Keratinocyte (primary cell): Measurements from ENCODE around the gene ITPK1. TPM values are rescaled to one million over a fixed set of nuclear protein-coding genes. Genes with fewer than 3 reads are reported as not detected.

Experiments
- DNase-seq: peaks from one replicate; pipeline ENCODE4 v3.0.0-alpha.2; 2011; ENCODE audit warnings: low read depth, missing footprints, low spot score
- FAIRE-seq: peaks from 2 replicates; lab custom pipeline; 2011; peaks lifted over from hg19 to GRCh38; lab: Jason Lieb, UNC
- H2AFZ ChIP-seq: 2 replicates; pipeline ENCODE4 v1.6.0; 2012; ENCODE audit warnings: low read length, control low read depth, inconsistent platforms; ENCODE audit not compliant: control insufficient read depth
- H3K27ac ChIP-seq: 2 replicates; pipeline ENCODE4 v1.5.1; 2011; ENCODE audit warnings: low read length; ENCODE audit not compliant: control insufficient read depth, insufficient read depth
- H3K27me3 ChIP-seq: 3 replicates; pipeline ENCODE4 v1.6.0; 2011; ENCODE audit warnings: low read length; ENCODE audit not compliant: control insufficient read depth, insufficient read depth; ENCODE audit errors: extremely low read depth
- H3K36me3 ChIP-seq, 2 experiments: 2 replicates in 1 of 2; 3 replicates in 1 of 2; pipeline ENCODE4 v1.5.1; 2011; ENCODE audit warnings: low read length in 2 of 2, mild to moderate bottlenecking in 1 of 2; ENCODE audit not compliant: control insufficient read depth in 2 of 2, insufficient read depth in 2 of 2; ENCODE audit errors: extremely low read depth in 1 of 2
- H3K4me1 ChIP-seq: 3 replicates; pipeline ENCODE4 v1.5.1; 2011; ENCODE audit warnings: low read length; ENCODE audit not compliant: control insufficient read depth, insufficient read depth; ENCODE audit errors: extremely low read depth
- H3K4me2 ChIP-seq: 3 replicates; pipeline ENCODE4 v1.6.0; 2011; ENCODE audit warnings: low read depth, low read length; ENCODE audit not compliant: control insufficient read depth, insufficient read depth; ENCODE audit errors: extremely low read depth
- H3K4me3 ChIP-seq, 3 experiments: fragments of 200-600 bp in 1 of 3; sonication (generic) in 1 of 3; 2 replicates in 2 of 3; 3 replicates in 1 of 3; pipeline ENCODE4 v1.5.1; 2011 to 2016; ENCODE audit warnings: low read length in 3 of 3, mild to moderate bottlenecking in 3 of 3, control low read depth in 2 of 3, inconsistent platforms in 1 of 3, low read depth in 1 of 3, mixed read lengths in 1 of 3, mixed run types in 1 of 3, moderate library complexity in 1 of 3; ENCODE audit not compliant: control insufficient read depth in 2 of 3, insufficient read depth in 2 of 3; ENCODE audit errors: extremely low read depth in 1 of 3
- H3K79me2 ChIP-seq: 2 replicates; pipeline ENCODE4 v1.6.0; 2012; ENCODE audit warnings: low read length; ENCODE audit not compliant: control insufficient read depth, insufficient read depth
- H3K9ac ChIP-seq: 3 replicates; pipeline ENCODE4 v1.6.0; 2011; ENCODE audit warnings: low read length; ENCODE audit not compliant: control insufficient read depth, insufficient read depth; ENCODE audit errors: extremely low read depth
- H3K9me1 ChIP-seq: 3 replicates; pipeline ENCODE4 v1.6.0; 2011; ENCODE audit warnings: low read length; ENCODE audit not compliant: control insufficient read depth, insufficient read depth; ENCODE audit errors: extremely low read depth
- H3K9me3 ChIP-seq: 2 replicates; pipeline ENCODE4 v1.5.1; 2012; ENCODE audit warnings: low read depth, low read length; ENCODE audit not compliant: control insufficient read depth
- H4K20me1 ChIP-seq: 3 replicates; pipeline ENCODE4 v1.6.0; 2011; ENCODE audit warnings: low read length; ENCODE audit not compliant: control insufficient read depth, insufficient read depth; ENCODE audit errors: extremely low read depth
- EZH2 ChIP-seq: IDR thresholded peaks from one replicate; pipeline ENCODE4 v1.6.1; 2012; ENCODE audit warnings: inconsistent platforms, mild to moderate bottlenecking, low read length, moderate library complexity
- dilution Hi-C: fragments of 300-500 bp; cut with MboI; formaldehyde crosslinking; loops from one replicate; pipeline ENCODE4 v1.7.0; 2020; ENCODE audit warnings: low sequenced_read_pairs; ENCODE audit not compliant: extremely low pct_ligation_motif_present
- polyA plus RNA-seq, 5 experiments: library from polyadenylated mRNA; depleted of rRNA in 3 of 5; stranded (reverse) in 3 of 5; stranded (forward) in 1 of 5; unstranded in 1 of 5; fragments of >200 nt; gene quantifications; 1 replicate in 1 of 5; 2 replicates in 3 of 5; 3 replicates in 1 of 5; pipeline versions ENCODE4 v1.2.1 to v1.2.3, GENCODE V29; 2011 to 2012; ENCODE audit warnings: missing spikeins in 2 of 5, low read depth in 1 of 5, low replicate concordance in 1 of 5
- TF ChIP-seq, protein P1 (sequence below), 3 experiments: IDR thresholded peaks in 1 of 3; conservative IDR thresholded peaks in 1 of 3; optimal IDR thresholded peaks in 1 of 3; 2 replicates in 2 of 3; 3 replicates in 1 of 3; pipeline versions ENCODE3 to v1.5.1; 2011; ENCODE audit warnings: low read length in 3 of 3, mild to moderate bottlenecking in 3 of 3, moderate library complexity in 2 of 3, control low read depth in 1 of 3, inconsistent platforms in 1 of 3; ENCODE audit not compliant: insufficient read depth in 2 of 3; ENCODE audit errors: extremely low read depth in 1 of 3

ITPK1 gene
- polyA plus RNA-seq, 1 donor (not counting 4 experiments of a cell fraction or from before 2014, with no cell fraction given) = 67.8 TPM

DNA sequence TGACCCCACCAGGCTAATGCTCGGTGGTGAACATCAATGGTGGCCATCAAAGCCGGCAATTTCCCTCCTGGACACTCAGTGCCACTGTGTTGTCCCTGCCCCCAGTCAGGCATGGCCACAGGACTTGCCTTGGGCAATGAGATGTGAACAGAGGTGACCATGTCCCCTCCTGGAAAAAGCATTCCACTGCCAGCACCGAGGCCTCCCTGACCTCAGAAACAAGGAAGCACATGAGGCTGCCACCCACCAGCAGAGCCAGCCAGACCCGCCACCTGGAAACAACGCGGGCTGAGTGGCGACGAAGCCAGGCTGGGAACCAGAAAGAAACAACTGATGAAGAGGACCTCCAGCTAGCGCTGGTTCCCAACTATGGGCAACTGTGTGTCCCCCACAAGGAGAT, 31.8 kb downstream of the ITPK1 start:
- peaks cover 0 to 8% of the 10 kb centered on the region in 2 experiments for H3K36me3 ChIP-seq
- no peak for DNase-seq
- no peaks in the 10 kb centered on the region for H3K9me1 ChIP-seq
- FAIRE-seq = no peak
- no peaks in the 10 kb centered on the region for H3K9me3 ChIP-seq
- H3K27ac ChIP-seq = no peak overlapping the region
- H3K79me2 ChIP-seq = peaks cover 57% of the 10 kb centered on the region
- no peak overlapping the region for H3K4me3 ChIP-seq
- dilution Hi-C loops = no loop called here
- no peak overlapping the region for H3K9ac ChIP-seq
- H4K20me1 ChIP-seq = no peaks in the 10 kb centered on the region
- TF ChIP-seq, protein P1, sequence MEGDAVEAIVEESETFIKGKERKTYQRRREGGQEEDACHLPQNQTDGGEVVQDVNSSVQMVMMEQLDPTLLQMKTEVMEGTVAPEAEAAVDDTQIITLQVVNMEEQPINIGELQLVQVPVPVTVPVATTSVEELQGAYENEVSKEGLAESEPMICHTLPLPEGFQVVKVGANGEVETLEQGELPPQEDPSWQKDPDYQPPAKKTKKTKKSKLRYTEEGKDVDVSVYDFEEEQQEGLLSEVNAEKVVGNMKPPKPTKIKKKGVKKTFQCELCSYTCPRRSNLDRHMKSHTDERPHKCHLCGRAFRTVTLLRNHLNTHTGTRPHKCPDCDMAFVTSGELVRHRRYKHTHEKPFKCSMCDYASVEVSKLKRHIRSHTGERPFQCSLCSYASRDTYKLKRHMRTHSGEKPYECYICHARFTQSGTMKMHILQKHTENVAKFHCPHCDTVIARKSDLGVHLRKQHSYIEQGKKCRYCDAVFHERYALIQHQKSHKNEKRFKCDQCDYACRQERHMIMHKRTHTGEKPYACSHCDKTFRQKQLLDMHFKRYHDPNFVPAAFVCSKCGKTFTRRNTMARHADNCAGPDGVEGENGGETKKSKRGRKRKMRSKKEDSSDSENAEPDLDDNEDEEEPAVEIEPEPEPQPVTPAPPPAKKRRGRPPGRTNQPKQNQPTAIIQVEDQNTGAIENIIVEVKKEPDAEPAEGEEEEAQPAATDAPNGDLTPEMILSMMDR (optimal IDR thresholded peaks at IDR 0.05 in 1 of 3, IDR thresholded peaks at IDR 0.05 in 1 of 3, conservative IDR thresholded peaks at IDR 0.05 in 1 of 3; ENCODE audit: extremely low read depth in 1 of 3, insufficient read depth in 2 of 3, low read length in 3 of 3) = no peak
- no peak for TF ChIP-seq EZH2
- H3K4me2 ChIP-seq = no peak overlapping the region
- H2AFZ ChIP-seq = no peak overlapping the region
- no peaks in the 10 kb centered on the region for H3K27me3 ChIP-seq
- H3K4me1 ChIP-seq = peaks cover 32% of the 10 kb centered on the region

DNA sequence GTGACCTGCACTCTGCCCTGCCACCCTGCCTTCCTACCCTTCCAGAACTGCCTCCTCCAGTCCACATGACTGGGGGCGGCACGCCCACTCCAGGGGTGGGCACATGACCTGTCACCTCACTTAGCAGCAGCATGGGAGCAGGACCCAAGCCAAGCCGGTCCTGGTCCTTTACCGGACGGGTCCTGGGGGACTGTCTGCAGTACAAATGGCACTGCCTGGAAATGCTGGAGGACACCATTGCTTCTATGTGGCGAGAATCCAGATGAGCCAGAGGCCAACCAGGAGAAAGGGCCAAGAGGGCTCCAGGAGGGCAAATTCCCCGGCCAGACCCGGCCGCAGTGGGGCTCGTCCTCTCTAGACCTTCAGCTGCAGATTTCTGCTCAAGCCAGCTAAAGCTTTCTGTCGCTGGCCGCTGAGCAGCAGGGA, 33.1 kb downstream of the ITPK1 start:
- no peak for FAIRE-seq
- Histone ChIP-seq H3K9ac (no peak overlapping the region), H3K27ac (no peak overlapping the region), H3K79me2 (peaks cover 59% of the 10 kb centered on the region), H3K36me3 (peaks cover 0 to 8% of the 10 kb centered on the region in 2 experiments), H3K4me2 (no peak overlapping the region), H3K9me1 (no peaks in the 10 kb centered on the region), H3K4me1 (peaks cover 28% of the 10 kb centered on the region), H4K20me1 (peaks cover 5% of the 10 kb centered on the region), H3K27me3 (no peaks in the 10 kb centered on the region), H2AFZ (no peak overlapping the region), H3K4me3 (no peak overlapping the region), H3K9me3 (no peaks in the 10 kb centered on the region)
- no peak for DNase-seq
- dilution Hi-C loops = no loop called here
- TF ChIP-seq, protein P1 (optimal IDR thresholded peaks at IDR 0.05 in 1 of 3, IDR thresholded peaks at IDR 0.05 in 1 of 3, conservative IDR thresholded peaks at IDR 0.05 in 1 of 3; ENCODE audit: extremely low read depth in 1 of 3, insufficient read depth in 2 of 3, low read length in 3 of 3) = no peak
